ENCODE results near the gene CENPP.

CENPP gene

DNA sequence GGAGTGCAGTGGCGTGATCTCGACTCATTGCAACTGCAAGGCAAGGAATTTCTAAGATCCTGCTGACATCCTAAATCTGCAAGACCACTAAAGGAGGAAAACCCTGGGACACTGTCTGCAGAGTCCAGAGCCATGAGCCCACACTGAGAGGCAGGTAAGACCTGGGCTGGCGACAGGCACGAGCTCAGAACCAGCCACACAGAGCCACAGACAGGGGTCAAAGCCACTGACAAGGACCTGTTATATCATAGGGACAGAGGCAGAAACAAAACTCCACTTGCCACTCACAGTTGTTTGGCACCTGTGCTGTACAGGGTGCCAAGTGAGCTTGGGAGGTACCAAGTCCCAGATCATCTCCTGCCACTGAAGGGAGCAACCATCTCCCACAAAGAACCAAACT, 310.0 kb downstream of the CENPP start:
- in situ Hi-C loops (cut with MboI; ENCODE audit: low sequenced_read_pairs) = loop anchor here (10.0 kb wide), 3 partner anchors 131 to 501 kb away; partner anchors contain the start of genes CENPP and NOL8
- Histone ChIP-seq H3K4me1 (no peaks in the 10 kb centered on the region), H3K4me3 (no peak overlapping the region), H3K36me3 (replicated peaks) (peaks cover 40% of the 10 kb centered on the region), H3K9me3 (no peaks in the 10 kb centered on the region), H3K27me3 (ENCODE audit: low read depth) (no peaks in the 10 kb centered on the region)
- no peak for DNase-seq (ENCODE audit: low spot score in 2 of 2)

DNA sequence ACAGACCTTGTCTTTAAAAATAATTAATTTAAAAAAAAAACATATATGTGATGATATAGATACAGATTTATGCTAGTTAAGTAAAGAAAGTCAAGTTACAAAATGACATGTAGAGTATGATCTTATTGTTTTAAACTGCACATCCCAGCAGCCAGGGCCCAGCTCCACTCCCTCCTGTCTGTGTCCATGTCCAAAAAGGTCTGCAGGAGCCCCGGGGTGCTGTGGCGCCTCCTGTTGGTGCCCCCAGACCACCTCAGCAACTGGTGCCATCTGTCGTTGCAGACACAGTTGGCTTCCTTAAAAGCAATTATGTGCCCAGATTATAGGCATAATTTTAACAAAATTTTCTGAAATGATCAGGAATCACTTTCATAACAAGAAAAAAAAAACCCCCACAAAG, 310.9 kb downstream of the CENPP start:
- Histone ChIP-seq H3K9me3 (no peaks in the 10 kb centered on the region), H3K27me3 (ENCODE audit: low read depth) (no peaks in the 10 kb centered on the region), H3K4me1 (no peaks in the 10 kb centered on the region), H3K36me3 (replicated peaks) (peaks cover 45% of the 10 kb centered on the region), H3K4me3 (no peak overlapping the region)
- no peak for DNase-seq (ENCODE audit: low spot score in 2 of 2)
- in situ Hi-C loops (cut with MboI; ENCODE audit: low sequenced_read_pairs) = loop anchor here (10.0 kb wide), 3 partner anchors 132 to 502 kb away; partner anchors contain the start of genes CENPP and NOL8

DNA sequence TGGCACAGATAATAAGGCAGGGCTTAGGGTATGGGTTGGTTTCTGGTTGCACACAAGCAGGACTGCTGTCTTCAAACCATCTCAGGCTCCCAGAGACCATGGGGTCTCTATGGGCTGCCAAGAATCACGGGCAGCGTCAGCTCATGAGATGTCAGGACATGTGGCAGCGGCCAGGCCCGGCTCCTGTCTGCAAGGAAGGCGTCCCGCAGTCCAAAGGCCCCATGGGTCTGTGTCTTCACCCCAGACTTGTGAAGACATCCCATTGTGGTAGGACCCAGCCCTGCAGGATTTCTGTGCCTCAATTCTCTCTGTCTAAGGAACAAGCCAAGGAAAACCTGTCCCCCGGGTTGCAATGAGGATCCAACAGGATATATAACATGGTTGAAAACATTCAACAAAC, 311.6 kb downstream of the CENPP start:
- H3K4me1 ChIP-seq = no peaks in the 10 kb centered on the region
- H3K4me3 ChIP-seq = no peak overlapping the region
- in situ Hi-C loops (cut with MboI; ENCODE audit: low sequenced_read_pairs) = loop anchor here (10.0 kb wide), 3 partner anchors 133 to 503 kb away; partner anchors contain the start of genes CENPP and NOL8
- no peak for DNase-seq (ENCODE audit: low spot score in 2 of 2)
- H3K27me3 ChIP-seq (ENCODE audit: low read depth) = no peaks in the 10 kb centered on the region
- H3K36me3 ChIP-seq (replicated peaks) = peaks cover 46% of the 10 kb centered on the region
- no peaks in the 10 kb centered on the region for H3K9me3 ChIP-seq

DNA sequence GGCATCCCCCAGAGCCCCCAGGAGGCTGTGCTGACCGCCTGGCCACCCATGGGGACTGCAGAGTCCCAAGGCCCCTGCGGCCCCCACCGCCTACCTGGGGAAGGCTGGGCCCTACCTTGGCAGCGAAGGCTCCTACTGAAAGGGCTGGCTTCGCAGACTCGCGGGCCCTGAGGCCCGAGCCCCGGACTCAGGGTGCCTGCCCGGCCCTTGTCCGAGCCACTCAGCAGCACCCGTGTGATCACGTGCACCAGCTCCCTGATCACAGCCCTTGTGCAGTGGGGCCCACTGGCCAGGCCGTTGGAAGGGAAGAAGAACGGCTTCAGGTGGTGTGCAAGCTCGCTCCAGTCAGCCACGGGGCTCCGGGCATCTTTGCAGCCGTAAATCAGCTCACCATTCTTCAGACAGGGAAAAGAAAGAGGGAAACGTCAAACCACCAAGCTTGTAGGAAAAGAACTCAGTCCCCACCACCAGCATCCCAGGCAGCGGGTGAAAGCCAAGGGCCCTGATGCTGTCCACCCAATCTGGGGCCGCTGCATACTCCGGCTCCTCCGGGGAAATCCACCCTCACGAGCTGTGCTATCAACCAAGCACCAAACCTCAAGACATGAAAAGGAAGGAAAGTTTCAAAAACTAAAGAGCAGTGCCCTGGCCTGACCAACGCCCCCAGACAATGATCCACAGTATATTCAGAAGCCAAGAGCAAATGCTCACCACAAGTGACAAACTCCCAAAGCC, 312.3 kb downstream of the CENPP start:
- Histone ChIP-seq H3K9me3 (no peaks in the 10 kb centered on the region), H3K4me3 (no peak overlapping the region), H3K27me3 (ENCODE audit: low read depth) (no peaks in the 10 kb centered on the region), H3K36me3 (replicated peaks) (peaks cover 48% of the 10 kb centered on the region), H3K4me1 (no peaks in the 10 kb centered on the region)
- in situ Hi-C loops (cut with MboI; ENCODE audit: low sequenced_read_pairs) = loop anchor here (10.0 kb wide), 3 partner anchors 133 to 503 kb away; partner anchors contain the start of genes CENPP and NOL8
- DNase-seq (ENCODE audit: low spot score in 2 of 2) = no peak

DNA sequence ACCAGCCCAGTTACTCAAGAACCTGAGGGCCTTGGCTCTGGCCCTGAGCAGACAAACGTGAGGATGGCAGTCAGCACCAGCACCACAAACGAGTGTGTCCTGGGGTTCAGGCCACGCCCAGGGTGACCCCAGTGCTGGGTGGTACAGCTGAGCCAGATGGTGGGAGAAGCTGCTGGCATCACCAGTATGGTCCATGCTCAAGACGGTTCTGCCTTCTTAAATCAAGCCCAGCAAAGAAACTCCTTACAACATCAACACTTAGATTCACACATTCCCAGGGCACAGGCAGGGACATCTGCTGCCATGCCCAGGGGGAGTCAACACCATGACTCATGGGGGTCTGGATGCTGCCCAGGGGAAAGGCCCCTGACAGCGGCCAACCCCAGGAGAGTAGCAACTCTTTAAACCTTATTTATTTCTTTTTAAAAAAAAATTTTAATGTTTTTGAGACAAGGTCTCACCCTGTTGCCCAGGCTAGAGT, 312.9 kb downstream of the CENPP start:
- Histone ChIP-seq H3K4me1 (no peaks in the 10 kb centered on the region), H3K9me3 (no peaks in the 10 kb centered on the region), H3K36me3 (replicated peaks) (peaks cover 44% of the 10 kb centered on the region), H3K27me3 (ENCODE audit: low read depth) (no peaks in the 10 kb centered on the region), H3K4me3 (no peak overlapping the region)
- DNase-seq (ENCODE audit: low spot score in 2 of 2) = no peak
- in situ Hi-C loops (cut with MboI; ENCODE audit: low sequenced_read_pairs) = loop anchor here (10.0 kb wide), 3 partner anchors 134 to 504 kb away; partner anchors contain the start of genes CENPP and NOL8

DNA sequence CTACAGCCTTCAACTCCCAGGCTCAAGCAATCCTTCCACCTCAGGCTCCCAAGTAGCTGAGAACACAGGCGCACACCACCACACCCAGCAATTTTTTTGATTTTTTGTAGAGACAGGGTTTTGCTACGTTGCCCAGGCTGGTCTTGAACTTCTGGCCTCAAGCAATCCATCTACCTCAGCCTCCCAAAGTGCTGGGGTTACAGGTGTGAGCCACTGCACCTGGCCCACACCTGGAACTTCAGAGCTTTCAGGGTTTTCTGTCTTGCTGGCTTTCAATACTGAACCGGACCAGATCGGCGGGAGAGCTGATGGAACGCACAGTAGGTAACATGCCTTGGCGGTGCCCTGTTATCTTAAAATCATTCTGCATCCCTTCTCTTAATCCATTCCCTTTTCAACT, 313.4 kb downstream of the CENPP start:
- in situ Hi-C loops (cut with MboI; ENCODE audit: low sequenced_read_pairs) = loop anchor here (10.0 kb wide), 3 partner anchors 134 to 504 kb away; partner anchors contain the start of genes CENPP and NOL8
- Histone ChIP-seq H3K36me3 (replicated peaks) (peaks cover 39% of the 10 kb centered on the region), H3K9me3 (no peaks in the 10 kb centered on the region), H3K27me3 (ENCODE audit: low read depth) (no peaks in the 10 kb centered on the region), H3K4me3 (no peak overlapping the region), H3K4me1 (no peaks in the 10 kb centered on the region)
- DNase-seq (ENCODE audit: low spot score in 2 of 2) = no peak

DNA sequence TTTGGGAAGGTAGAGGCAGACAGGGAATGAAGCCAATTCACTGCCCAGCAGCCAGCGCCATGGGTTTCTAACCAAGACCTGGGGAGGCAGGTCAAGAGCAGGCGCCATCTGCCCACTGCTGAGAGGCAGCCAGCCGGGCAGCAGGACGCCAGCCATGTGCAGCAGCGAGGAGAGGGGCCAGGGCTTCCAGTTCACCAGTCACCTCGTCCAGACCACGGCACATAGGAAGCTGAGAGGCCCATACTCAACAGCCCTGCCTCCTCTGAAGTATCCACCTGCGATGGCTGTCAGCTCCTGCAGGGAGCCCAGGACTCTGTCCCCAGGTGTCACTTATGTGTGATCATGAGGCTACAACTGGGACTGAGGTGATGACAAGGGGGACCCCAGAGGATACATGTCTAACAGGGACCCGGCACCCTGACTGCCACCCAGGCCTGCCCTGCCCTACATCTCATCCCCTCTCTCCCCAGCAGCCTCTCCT, 314.1 kb downstream of the CENPP start:
- no peak overlapping the region for H3K4me3 ChIP-seq
- DNase-seq (ENCODE audit: low spot score in 2 of 2) = no peak
- H3K27me3 ChIP-seq (ENCODE audit: low read depth) = no peaks in the 10 kb centered on the region
- no peaks in the 10 kb centered on the region for H3K4me1 ChIP-seq
- peaks cover 38% of the 10 kb centered on the region for H3K36me3 ChIP-seq (replicated peaks)
- H3K9me3 ChIP-seq = no peaks in the 10 kb centered on the region
- in situ Hi-C loops (cut with MboI; ENCODE audit: low sequenced_read_pairs) = loop anchor here (10.0 kb wide), 3 partner anchors 135 to 505 kb away; partner anchors contain the start of genes CENPP and NOL8

DNA sequence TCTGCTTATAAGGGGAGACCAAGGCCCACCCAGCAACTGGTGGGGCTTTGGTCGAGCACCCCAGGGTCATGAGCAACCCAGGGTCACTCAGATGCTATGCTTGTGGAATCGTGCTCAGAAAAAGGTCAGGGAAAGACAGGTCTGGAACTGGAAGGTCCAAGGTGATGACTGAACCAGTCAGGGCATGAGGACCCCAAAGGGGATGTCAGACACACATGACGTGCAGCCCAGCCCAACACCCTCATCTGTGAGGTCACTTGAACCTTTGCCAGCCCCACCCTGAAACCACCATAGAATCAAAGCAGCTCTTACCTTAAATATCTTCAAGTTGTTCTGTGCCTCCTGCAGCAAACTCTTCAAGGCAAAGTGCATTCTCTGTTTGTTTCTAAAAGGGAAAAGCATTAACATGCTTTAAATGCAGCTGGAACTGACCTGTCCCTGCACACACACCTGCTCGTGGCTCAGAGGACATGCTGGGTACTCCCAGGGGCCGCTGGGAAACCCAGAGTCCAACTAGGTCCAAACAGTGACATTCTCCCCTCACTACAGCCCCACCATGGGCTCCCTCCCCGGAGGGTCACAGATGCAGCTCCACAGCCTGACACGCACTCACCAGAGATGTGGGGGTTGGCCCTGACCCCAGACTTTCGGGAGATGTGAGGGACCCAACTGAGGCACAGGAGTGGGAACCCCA, 314.8 kb downstream of the CENPP start:
- DNase-seq (ENCODE audit: low spot score in 2 of 2) = no peak
- in situ Hi-C loops (cut with MboI; ENCODE audit: low sequenced_read_pairs) = no loop called here
- H3K27me3 ChIP-seq (ENCODE audit: low read depth) = no peaks in the 10 kb centered on the region
- H3K9me3 ChIP-seq = no peaks in the 10 kb centered on the region
- no peak overlapping the region for H3K4me3 ChIP-seq
- no peaks in the 10 kb centered on the region for H3K4me1 ChIP-seq
- H3K36me3 ChIP-seq (replicated peaks) = peaks cover 38% of the 10 kb centered on the region

DNA sequence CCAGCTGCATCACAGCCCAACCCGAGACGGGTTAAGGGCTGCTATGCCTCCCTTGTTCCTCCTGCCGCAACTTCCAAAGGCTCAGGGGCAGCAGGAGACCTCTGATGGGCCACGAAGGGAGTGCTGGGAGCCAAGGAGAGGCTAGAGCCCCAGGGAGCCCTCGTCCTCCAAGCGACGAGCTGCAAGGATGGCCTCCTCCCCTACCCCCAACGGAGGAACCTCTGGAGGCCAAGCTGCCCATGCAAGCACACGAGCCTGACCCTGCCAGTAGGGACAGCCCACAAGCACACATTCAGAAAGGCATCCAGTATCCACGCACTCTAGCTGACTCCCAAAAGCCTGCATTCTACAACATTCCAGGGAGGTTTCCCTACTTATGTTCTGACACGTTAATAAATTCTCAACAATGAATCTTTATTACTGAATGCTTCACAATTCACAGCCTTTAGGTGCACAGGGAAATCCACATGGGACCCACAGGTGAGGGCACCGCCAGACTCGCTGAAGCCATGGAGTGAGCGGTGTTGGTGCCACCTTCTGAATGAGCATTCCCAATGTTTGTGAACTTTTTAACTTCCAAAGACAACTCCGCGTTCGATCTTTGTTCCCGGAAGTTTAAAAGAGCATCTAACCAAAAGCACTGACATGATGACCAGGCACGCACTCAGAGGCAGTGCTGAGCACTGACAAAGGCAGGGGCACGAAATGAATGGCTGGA, 315.5 kb downstream of the CENPP start:
- in situ Hi-C loops (cut with MboI; ENCODE audit: low sequenced_read_pairs) = no loop called here
- Histone ChIP-seq H3K36me3 (replicated peaks) (peaks cover 45% of the 10 kb centered on the region), H3K27me3 (ENCODE audit: low read depth) (no peaks in the 10 kb centered on the region), H3K9me3 (no peaks in the 10 kb centered on the region), H3K4me1 (no peaks in the 10 kb centered on the region), H3K4me3 (no peak overlapping the region)
- DNase-seq (ENCODE audit: low spot score in 2 of 2) = no peak

DNA sequence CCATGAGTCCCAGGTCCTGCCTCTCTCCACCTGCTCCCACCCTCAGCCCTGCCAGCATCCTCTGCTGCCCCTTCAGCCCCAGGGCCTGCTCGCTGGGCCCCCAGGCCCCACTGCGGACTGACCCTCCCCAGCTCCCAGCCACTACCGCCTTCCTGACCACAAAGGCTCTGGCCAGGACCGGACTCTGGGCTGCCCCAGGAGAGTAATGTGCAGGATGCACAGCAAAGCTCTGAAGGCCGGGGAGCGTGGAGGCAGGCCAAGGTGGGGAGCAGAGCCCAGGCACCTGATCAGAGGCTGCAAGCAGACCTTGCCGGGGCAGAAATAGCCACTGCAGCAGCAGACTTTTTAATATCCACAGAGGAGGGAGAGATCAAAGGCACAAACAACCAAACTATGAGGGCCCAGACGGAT, 316.3 kb downstream of the CENPP start:
- Histone ChIP-seq H3K4me1 (no peaks in the 10 kb centered on the region), H3K4me3 (no peak overlapping the region), H3K27me3 (ENCODE audit: low read depth) (no peaks in the 10 kb centered on the region), H3K9me3 (no peaks in the 10 kb centered on the region), H3K36me3 (replicated peaks) (peaks cover 49% of the 10 kb centered on the region)
- no peak for DNase-seq (ENCODE audit: low spot score in 2 of 2)
- in situ Hi-C loops (cut with MboI; ENCODE audit: low sequenced_read_pairs) = no loop called here

DNA sequence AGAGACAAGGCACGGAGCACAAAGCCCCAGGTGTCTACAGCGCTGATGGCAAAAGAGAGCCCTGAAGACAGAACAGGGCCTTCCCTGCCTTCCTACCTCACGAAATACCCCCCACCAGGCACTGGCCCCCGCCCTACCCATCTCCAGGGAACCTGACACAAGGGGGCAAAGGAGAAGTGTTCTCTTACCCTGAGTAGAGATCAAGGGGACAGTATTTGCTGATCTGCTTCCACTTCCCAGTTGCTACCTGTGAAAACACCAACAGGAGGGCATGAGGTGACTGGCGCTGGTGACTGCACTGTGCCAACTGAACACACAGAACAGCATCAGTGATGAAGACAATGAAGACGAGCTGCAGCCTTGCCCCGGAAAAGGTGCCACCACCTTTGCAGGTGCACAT, 316.8 kb downstream of the CENPP start:
- H3K4me3 ChIP-seq = no peak overlapping the region
- DNase-seq (ENCODE audit: low spot score in 2 of 2) = no peak
- in situ Hi-C loops (cut with MboI; ENCODE audit: low sequenced_read_pairs) = no loop called here
- no peaks in the 10 kb centered on the region for H3K9me3 ChIP-seq
- H3K27me3 ChIP-seq (ENCODE audit: low read depth) = no peaks in the 10 kb centered on the region
- H3K36me3 ChIP-seq (replicated peaks) = peaks cover 49% of the 10 kb centered on the region
- H3K4me1 ChIP-seq = no peaks in the 10 kb centered on the region

DNA sequence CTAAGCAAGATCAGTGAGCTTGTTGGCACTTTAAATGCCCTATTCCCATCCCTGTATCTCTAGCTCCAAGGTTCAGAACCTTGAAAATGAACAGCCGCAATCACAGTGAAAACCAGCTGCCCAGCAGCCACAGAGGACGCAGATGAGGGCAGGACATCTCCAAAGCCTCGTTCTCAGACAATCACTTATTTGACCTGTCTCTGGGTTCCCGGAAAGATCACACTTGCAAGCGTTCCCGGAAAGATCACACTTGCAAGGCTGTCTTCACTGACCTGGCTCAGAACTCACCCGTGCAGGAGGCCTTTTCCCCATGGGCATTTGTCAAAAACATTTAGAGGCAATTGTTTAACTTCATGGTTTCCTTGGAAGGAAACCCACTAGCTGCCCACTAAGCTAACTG, 318.5 kb downstream of the CENPP start:
- Histone ChIP-seq H3K36me3 (replicated peaks) (peaks cover 60% of the 10 kb centered on the region), H3K9me3 (no peaks in the 10 kb centered on the region), H3K4me3 (no peak overlapping the region), H3K27me3 (ENCODE audit: low read depth) (no peaks in the 10 kb centered on the region), H3K4me1 (no peaks in the 10 kb centered on the region)
- DNase-seq (ENCODE audit: low spot score in 2 of 2) = no peak
- in situ Hi-C loops (cut with MboI; ENCODE audit: low sequenced_read_pairs) = no loop called here

DNA sequence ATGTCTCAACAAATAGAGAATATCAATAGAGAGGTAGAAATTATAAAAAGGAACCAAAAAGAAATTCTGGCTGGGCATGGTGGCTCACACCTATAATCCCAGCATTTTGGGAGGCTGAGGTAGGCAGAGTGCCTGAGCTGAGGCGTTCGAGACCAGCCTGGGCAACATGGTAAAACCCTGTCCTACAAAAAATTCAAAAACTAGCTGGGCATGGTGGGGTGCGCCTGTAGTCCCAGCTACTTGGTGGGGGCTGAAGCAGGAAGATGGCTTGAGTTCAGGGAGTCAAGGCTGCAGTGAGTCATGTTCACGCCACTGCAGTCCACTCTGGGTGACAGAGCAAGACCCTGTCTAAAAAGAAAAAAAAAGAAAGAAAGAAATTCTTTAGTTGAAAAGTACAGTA, 319.3 kb downstream of the CENPP start:
- in situ Hi-C loops (cut with MboI; ENCODE audit: low sequenced_read_pairs) = no loop called here
- no peak for DNase-seq (ENCODE audit: low spot score in 2 of 2)
- H3K9me3 ChIP-seq = no peaks in the 10 kb centered on the region
- no peak overlapping the region for H3K4me3 ChIP-seq
- peaks cover 63% of the 10 kb centered on the region for H3K36me3 ChIP-seq (replicated peaks)
- no peaks in the 10 kb centered on the region for H3K27me3 ChIP-seq (ENCODE audit: low read depth)
- H3K4me1 ChIP-seq = no peaks in the 10 kb centered on the region

All from HAP-1 (cell line).